MV-4-11 (cell line): Measurements from ENCODE around the gene NUBPL.

Experiments
- DNase-seq: peaks from one replicate; lab custom pipeline; 2025; lab: John Stamatoyannopoulos, UW

The NUBPL gene

GRCh38 chr14:31561155-31561846, at the start of gene NUBPL:
Gene NUBPL (plus strand): TSS chr14:31561404. CDS start chr14:31561440, 36 bp downstream.
- peak; percentile 92 for DNase-seq

DNA sequence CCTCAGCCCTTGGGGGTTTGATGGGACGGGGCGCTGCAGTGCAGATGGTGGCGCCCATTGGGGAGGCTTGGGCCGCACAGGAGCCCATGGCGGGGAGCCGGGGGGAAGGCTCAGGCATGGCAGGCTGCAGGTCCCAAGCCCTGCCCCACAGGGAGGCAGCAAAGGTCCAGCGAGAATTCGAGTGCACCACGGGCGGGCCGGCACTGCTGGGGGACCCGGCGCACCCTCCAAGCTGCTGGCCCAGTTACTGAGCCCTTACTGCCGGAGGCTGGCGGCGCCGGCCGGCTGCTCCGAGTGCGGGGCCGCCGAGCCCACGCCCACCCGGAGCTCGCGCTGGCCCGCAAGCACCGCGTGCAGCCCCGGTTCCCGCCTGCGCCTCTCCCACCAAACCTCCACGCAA, 34.1 kb upstream of the NUBPL start:
- DNase-seq, result no peak

- no peak for DNase-seq
These were observed 33.7 kb upstream of the NUBPL start for GRCh38 chr14:31527546-31527945.

GRCh38 chr14:31529053-31529452, 32.2 kb upstream of the NUBPL start:
- DNase-seq, result no peak

DNA sequence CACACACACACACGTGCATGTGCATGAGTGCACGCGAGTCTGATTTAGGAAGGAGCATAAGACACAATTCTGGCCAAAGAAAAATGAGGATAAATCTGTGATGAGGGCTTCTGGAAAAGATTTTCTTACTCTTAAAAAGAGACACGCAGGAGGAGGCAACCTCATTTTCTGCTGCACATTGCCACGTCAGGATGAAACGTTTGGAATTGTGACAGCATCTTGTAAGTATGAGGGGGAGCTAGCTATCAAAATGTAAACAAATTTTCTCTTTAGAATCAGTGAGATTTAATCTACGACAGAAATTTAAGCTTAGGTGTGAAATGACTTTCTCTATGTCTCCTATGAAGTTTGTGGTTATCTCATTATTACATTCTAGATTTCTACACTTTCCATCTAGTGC, 31.1 kb upstream of the NUBPL start:
- no peak for DNase-seq

DNA sequence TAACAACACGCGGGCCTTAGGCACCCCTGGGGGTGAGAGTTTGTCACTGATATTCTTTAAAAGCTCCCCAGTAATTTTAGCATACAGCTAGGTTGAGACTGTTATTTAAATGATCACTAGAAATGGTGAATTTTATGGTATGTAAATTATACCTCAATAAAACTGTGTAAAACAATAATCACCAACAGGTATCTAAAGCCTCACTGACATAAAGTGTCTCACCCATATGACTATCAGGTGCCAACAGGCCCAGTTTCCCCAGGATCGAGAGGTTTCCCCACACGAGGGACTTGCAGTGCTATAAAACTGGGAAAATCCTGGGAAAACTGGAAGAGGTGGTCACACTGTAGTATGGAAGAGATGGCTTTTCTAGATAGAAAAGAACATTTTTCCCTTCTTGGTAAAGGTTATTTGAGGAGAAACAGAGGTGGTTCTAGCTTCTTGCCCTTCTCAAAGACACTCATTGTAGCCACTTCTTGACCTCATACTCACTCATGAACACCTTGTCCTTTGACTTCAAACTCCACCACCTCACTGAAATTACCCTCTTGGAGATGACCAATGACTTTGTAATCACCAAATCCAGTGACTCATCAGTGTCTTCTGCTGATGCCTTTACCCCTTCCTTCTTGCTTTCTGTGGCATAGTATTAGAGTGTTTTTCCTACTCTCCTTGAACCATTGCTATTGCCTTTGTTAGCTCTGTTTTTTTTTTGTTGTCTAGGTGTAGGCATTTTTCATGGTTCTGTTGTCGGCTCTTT, 24.8 kb upstream of the NUBPL start:
- DNase-seq, result no peak

DNA sequence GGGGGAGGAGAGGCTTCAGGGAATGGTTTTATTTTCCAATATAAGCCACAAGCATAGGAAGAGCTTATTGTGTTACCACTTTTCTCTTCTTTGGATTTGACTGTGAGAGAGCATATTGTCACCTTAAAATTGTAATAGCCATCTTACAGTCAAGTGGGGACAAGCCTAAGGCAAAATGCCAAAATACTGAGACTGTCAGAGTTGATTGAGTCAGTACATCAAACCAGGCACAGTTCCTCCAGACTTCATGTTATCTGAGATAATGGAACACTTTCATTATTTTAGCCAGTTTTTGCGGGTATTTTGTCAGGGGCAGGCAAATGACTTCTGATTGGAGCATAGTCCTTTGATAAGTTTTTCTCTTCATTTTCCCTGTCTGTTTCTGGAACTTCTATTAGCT, 19.5 kb upstream of the NUBPL start:
- DNase-seq, result no peak

DNA sequence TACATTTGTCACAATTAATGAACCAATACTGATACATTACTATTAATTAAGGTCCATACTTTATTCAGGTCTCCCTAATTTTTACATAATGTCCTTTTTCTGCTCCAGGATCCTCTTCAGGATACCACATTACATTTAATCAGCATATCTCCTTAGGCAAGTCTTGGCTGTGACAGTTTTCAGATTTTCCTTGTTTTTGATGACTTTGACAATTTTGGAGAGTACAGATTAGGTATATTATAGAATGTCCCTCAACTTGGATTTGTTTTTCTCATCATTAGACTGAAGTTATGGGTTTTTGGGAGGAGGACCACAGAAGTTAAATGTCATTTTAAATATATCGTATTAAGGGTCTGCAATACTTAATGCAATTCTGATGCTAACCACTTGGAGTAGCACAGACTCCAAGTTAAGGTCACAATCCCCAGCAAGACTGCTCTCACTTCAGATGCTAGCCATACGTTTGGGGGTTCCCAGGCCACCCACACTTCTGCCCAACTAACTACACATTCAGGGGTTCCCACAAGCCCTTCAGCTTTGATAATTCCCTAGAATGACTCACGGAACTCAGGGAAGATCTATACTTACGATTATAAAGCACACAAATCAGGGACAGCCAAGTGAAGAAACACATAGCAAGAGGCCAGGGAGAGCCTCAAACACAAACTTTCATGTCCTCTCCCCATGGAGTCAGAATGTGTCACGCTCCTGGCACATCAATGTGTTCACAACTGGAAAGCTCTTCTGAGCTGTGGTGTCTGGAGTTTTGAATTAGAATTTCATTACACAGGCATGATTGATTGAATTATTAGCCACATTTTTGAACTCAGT, 17.0 kb upstream of the NUBPL start:
- DNase-seq, result no peak

- DNase-seq, result no peak
These were observed 16.4 kb upstream of the NUBPL start for GRCh38 chr14:31544816-31545215.

DNA sequence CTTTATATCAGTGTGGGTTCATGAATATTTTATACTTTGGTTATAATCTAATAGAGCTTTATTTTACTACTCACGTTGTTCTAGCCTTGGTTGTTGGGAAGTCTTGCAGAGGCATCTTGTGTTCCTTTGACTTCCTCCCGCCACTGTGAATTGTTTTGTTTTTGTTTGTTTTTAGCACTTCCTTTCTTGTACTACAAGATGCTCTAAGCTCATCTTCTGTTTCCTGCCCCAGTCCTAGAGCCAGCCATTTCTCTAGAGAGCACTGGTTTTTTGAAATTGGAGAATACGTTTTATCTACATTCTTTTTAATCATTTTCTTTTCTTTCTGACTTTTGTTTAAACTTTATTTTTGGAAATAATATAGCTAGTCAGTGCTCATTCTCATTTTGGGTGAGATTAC, 15.9 kb upstream of the NUBPL start:
- DNase-seq, result no peak

GRCh38 chr14:31549817-31550216, 11.4 kb upstream of the NUBPL start:
- DNase-seq, result no peak

DNA sequence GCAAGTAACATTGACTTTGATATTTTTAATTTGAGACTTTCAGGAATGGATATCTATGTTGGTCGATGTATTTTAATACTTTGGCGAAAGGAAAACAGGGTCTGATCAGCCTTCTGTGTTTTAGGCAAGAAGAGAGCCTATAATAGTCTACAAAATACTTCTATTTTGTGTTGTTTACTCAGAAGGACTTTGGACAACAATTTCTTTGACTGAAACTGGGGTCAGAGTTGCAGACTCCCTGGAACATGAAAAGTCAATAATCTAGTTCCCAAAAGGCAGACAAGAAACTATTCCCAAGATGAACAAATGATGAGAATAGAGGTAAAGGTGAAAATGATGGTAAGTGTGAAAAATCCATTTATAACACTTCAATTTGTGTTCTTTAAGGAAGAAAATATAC, 10.6 kb upstream of the NUBPL start:
- no peak for DNase-seq

- DNase-seq, result no peak
These were observed 5.0 kb upstream of the NUBPL start for GRCh38 chr14:31556191-31556590.

GRCh38 chr14:31559939-31560338, 1.3 kb upstream of the NUBPL start:
- DNase-seq, result no peak

- DNase-seq, result no peak
These were observed 447 bp upstream of the NUBPL start for GRCh38 chr14:31560759-31561154.

GRCh38 chr14:31564194-31564593, 3.0 kb downstream of the NUBPL start:
- no peak for DNase-seq

DNA sequence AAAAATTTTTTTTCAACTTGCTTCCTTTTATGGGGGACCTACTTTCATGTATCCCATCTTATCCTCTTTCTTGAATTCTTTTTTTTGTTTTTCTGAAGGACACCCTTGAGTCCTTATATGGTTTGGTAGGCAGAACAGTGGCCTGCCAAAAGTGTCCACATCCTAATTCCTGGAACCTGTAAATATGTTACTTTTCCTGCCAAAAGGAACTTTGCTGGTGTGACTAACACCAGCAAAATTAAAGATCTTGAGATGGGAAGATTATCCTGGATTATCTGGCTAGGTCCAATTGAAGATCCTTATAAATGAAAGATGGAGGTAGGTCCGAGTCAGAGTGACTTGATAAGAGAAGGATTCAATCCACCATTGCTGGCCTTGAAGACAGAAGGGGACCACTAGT, 5.3 kb downstream of the NUBPL start:
- DNase-seq, result no peak

DNA sequence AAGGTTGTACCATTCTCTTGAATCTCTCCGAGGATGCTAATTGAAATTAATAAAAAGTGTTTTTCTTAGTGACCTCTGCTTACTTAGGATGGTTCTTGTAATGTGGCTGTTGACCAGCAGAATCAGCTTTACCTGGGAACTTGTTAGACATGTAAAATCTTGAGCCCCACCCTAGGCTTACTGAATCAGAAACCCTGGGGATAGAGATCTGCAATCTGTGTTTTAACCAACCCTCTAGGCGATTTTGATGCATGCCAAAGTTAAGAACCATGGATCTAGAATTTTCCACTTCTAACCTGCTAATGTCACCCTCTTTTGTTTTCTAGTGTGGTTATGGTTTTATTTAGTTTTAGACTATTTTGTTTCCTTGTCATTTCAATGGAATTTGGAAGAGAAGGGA, 6.5 kb downstream of the NUBPL start:
- no peak for DNase-seq

GRCh38 chr14:31568161-31568560, 7.0 kb downstream of the NUBPL start:
- DNase-seq, result no peak

- peak; percentile 19 for DNase-seq
These were observed 7.5 kb downstream of the NUBPL start for GRCh38 chr14:31568671-31569070.

DNA sequence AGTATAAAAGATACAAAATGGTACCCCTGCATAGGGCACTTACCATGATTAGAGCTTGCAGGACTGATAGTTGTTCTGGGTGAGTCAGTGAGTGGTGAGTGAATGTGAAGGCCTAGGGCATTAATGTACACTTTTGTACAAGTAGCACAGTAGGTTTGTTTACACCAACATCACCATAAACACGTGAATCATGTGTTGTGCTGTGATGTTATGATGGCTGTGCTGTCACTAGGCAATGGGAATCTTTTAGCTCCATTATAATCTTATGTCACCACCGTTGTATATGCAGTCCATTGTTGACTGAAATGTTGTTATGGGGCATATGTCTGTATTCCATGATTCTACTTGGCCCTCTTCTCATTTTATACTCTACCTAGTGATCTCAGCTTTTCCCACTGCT, 11.8 kb downstream of the NUBPL start:
- no peak for DNase-seq

GRCh38 chr14:31576949-31577348, 15.7 kb downstream of the NUBPL start:
- DNase-seq, result peak; percentile 35

GRCh38 chr14:31578266-31578665, 17.1 kb downstream of the NUBPL start:
- no peak for DNase-seq
